Erythroblast (primary cell): ENCODE data around the gene PRMT2.

Source experiments
- DNase-seq, 2 experiments: peaks; one replicate each; lab custom pipeline; 2025; lab: John Stamatoyannopoulos, UW
- GATA1 ChIP-seq: IDR thresholded peaks from 2 replicates; pipeline ENCODE4 v1.6.1; 2011; ENCODE audit warnings: low read depth, mild to moderate bottlenecking, control low read depth, low read length, moderate library complexity
- POLR2A ChIP-seq: IDR thresholded peaks from 2 replicates; pipeline ENCODE4 v1.6.1; 2011; ENCODE audit warnings: mild to moderate bottlenecking, low read length

The PRMT2 gene

GRCh38 chr21:46645840-46646239, 10.4 kb downstream of the PRMT2 start:
- no peak for DNase-seq
- TF ChIP-seq POLR2A (no peak), GATA1 (no peak)

DNA sequence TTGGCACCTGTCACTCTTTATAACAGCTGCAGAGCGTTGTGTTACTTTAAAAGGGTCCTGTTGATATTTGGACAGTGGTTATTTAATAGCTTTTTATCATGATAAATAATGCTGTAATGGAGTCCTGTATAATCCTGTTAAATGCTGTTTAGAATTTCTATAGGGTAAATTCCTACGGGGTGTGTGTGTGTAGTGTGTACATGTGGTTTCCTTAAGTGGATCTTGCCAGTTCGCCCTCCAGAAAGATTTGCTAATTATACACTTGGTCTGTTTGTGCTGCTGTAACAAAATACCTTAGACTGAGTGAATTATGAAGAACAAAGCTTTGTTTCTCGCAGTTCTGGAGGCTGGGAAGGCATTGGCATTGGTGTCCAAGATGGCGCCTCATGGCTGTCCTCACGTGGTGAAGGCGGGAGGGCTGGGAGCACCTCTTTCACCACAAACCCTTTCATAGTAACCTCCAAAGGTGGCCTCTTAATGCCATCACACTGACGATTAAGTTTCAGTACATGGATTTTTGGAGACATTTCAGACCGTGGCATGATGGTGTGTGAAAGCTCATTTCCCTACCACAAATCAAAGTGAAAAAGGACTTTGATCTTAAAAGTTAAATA, 11.2 kb downstream of the PRMT2 start:
- TF ChIP-seq POLR2A (no peak), GATA1 (no peak)

DNA sequence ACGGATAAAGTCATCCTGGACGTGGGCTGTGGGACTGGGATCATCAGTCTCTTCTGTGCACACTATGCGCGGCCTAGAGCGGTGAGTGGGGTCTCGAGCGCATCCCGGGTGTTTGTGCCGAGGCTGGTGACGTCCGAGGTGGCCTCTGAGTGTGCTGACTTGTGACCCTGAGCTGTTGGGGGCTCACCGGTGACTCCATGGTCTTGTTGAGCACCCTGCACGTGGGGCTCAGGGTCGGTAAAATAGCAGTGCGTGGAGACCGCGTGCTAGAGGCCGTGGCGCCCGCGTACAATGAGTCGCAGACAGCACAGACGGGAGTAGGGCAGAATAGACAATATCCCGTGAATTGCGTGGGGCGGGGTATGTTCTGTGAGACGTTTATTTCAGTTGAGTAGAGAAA, 13.1 kb downstream of the PRMT2 start:
- no peak for DNase-seq
- TF ChIP-seq GATA1, result no peak
- no peak for TF ChIP-seq POLR2A

More for the DNA sequence above, 11.2 kb downstream of the PRMT2 start:
- DNase-seq, result no peak

- DNase-seq, result no peak
- TF ChIP-seq GATA1 (no peak), POLR2A (no peak)
Observed at GRCh38 chr21:46649356-46649755, 13.9 kb downstream of the PRMT2 start.

- no peak for DNase-seq
- TF ChIP-seq GATA1 (no peak), POLR2A (no peak)
Observed at GRCh38 chr21:46650476-46651098, 15.1 kb downstream of the PRMT2 start.

DNA sequence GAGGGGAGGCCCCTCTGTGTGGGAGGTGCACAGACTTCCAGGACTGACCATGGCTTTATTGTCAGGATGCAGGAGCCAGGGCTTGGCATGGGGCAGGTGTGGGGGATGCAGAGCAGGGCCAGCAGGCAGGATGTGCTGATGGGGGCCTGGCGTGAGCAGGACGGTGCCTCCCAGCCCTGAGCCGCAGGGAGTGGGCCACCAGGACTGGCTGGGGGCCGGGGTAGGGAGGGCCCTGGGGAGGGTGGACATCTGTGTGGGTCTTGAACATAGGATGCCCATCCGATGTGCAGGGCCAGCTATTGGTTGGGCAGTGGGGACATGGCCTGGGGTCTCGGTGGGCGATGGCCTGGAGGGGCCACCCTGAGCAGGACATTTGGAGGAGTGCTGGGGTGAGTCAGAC, 15.6 kb downstream of the PRMT2 start:
- DNase-seq, result no peak
- TF ChIP-seq GATA1 (no peak), POLR2A (no peak)

DNA sequence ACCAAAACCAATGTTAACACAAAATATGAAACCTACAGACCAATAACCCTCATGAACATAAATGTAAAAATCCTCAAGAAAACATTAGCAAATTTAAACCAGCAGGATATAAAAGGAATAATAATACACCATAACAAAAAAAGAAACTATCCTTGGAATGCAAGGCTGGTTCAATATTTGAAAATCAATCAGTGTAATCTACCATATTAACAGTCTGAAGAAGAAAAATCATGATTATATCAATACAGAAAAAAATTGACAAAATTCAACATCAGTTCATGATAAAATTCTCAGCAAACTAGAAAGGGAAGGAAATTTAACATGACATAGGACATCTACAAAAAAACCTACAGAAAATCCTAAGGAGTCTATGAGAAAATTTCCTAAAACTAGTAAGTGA, 19.8 kb downstream of the PRMT2 start:
- TF ChIP-seq POLR2A, result no peak
- TF ChIP-seq GATA1, result no peak
- no peak for DNase-seq

GRCh38 chr21:46656820-46657219, 21.3 kb downstream of the PRMT2 start:
- DNase-seq, result no peak
- no peak for TF ChIP-seq POLR2A
- TF ChIP-seq GATA1, result no peak

DNA sequence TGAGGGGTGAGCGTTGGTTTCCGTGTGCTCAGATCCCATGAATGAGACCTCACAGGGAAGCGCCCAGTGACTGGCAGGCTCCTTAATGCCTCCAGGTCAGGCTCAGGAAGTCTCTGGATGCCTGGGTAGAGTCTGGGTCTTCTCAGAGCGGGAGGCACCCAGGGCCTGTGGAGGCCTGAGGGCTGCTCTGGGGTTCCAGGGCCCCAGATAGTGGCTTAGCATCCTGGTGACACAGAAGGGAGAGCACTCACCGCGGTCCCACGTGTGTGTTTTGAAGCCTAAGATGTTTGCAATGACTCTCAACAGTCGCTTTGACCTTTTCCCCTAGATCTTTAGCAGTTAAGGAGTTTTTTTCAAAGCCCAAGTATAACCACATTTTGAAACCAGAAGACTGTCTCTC, 25.0 kb downstream of the PRMT2 start:
- no peak for DNase-seq
- TF ChIP-seq GATA1 (no peak), POLR2A (no peak)

DNA sequence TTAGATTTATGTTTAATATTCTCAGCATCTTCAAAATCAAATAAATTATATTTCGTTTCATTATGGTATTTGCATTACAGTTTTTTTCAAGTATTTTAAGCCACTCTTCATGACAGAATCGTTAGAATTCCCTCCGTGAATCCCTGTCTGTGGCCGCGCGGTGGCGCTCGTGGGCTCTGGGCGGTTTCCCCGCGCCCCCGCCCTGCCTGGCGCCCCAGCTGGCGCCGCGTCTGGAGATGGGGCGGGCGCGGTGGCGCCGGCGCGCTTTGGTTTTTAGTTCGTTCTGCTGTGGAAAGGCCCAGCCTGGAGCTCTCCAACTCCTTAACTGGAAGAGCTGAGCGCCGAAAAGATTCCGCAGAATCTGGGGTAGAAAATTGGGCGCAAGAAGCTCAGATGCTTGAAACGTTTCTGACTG, 25.7 kb downstream of the PRMT2 start:
- TF ChIP-seq POLR2A (no peak), GATA1 (no peak)
- DNase-seq, result peak; percentile 46 to 59

GRCh38 chr21:46661642-46662366, 26.3 kb downstream of the PRMT2 start:
- TF ChIP-seq GATA1 (no peak), POLR2A (no peak)
- no peak for DNase-seq

DNA sequence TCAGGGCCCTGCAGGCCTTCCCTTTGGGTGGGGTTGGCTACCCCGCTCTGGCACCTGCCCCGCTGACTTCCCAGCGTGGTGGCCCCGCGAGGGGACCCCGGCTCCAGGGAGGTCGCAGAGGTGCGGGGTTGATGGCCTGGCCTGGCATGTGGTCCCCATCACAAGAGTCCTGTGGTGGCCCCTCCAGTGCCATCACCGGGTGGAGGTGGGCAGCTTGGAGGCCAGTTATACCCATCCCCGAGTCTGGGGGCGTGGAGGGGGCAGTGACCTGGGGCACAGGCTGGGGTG, 26.8 kb downstream of the PRMT2 start:
- no peak for DNase-seq
- TF ChIP-seq POLR2A, result no peak
- TF ChIP-seq GATA1, result no peak

DNA sequence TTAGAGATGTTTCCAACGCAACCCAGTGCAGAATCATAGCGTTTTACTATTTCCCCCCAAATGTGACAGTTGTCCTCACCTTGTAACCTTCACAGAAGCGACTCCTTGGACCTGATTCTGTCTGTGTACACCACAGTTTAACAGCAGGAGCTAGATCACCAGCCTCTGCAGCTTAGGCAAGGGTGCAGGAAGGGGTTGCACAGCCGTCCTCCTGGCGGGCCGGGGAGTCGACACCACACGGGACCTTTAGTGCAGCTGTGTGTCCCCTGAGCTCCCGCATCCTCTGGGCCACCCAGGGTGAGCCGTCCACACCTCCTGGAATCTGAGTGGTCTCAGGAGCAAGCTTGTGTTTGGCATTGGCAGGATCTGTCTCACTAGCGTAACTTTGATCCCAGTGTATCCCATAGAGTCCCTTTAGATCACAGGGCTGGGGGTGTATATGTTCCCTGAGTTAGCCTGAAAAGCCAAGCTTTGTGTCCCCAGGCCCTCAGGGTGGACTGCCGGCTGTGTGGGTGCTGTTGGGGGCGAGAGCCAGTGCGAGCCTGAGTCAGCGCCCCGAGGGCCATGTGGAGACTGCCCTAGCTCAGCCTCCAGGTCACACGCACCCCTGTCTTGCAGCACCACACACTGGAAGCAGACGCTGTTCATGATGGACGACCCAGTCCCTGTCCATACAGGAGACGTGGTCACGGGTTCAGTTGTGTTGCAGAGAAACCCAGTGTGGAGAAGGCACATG, 27.5 kb downstream of the PRMT2 start:
- no peak for DNase-seq
- TF ChIP-seq GATA1, result no peak
- no peak for TF ChIP-seq POLR2A

DNA sequence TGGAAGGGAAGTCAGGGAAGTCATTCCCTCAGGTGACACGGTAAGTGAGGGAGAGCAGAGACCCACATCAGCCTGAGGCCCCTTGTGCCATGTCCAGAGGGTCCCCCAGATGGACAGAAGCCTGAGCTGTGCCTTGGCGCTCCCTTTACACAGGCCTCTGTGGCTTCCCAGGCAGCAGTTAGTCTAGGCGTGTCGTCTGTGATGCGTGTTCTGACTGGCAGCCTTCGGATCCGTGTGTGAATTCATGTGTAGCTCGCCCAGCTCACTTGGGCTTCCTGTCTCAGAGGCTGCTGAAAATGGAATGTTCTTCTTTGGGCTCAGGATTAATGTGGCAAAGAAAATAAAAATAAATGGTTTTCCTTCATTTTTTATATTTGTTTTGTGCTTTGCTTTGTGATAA, 28.3 kb downstream of the PRMT2 start:
- no peak for DNase-seq
- TF ChIP-seq POLR2A, result no peak
- no peak for TF ChIP-seq GATA1
